ENCODE results near the gene COLGALT1. TPM values are rescaled to one million over a fixed set of nuclear protein-coding genes. Genes with fewer than 3 reads are reported as not detected.

The COLGALT1 gene
- total RNA-seq, 2 donors from 2014 or later: 28.3 to 30.8 TPM

DNA sequence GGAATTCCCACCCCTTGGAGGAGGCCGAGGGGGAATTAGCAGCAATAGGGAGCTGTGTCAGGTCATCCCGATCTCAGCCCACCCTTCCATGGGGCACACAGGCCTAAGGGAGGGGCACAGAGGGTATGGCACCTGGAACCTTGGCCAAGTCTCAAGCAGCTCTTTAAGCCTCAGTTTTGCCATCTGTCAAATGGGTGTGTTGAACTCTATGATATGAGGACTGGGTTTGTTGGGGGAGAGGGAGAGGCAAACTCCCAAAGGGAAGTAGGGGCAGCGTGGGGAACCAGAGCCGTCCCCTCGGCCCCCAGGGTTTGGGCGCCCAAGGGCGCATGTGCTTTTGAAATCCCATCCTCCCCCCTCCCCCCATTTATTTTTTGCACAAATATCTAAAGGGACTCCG, 49.7 kb downstream of the COLGALT1 start:
- H3K27me3 ChIP-seq: no peaks in the 10 kb centered on the region
- no peak for DNase-seq (ENCODE audit: low spot score)
- TF ChIP-seq, protein P1, sequence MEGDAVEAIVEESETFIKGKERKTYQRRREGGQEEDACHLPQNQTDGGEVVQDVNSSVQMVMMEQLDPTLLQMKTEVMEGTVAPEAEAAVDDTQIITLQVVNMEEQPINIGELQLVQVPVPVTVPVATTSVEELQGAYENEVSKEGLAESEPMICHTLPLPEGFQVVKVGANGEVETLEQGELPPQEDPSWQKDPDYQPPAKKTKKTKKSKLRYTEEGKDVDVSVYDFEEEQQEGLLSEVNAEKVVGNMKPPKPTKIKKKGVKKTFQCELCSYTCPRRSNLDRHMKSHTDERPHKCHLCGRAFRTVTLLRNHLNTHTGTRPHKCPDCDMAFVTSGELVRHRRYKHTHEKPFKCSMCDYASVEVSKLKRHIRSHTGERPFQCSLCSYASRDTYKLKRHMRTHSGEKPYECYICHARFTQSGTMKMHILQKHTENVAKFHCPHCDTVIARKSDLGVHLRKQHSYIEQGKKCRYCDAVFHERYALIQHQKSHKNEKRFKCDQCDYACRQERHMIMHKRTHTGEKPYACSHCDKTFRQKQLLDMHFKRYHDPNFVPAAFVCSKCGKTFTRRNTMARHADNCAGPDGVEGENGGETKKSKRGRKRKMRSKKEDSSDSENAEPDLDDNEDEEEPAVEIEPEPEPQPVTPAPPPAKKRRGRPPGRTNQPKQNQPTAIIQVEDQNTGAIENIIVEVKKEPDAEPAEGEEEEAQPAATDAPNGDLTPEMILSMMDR (IDR thresholded peaks at IDR 0.05): no peak
- no peak overlapping the region for H3K4me3 ChIP-seq
- no peaks in the 10 kb centered on the region for H3K36me3 ChIP-seq
- H3K9me3 ChIP-seq: no peaks in the 10 kb centered on the region
- H3K27ac ChIP-seq: no peak overlapping the region
- peaks cover 0 to 13% of the 10 kb centered on the region in 2 donors for H3K4me1 ChIP-seq

DNA sequence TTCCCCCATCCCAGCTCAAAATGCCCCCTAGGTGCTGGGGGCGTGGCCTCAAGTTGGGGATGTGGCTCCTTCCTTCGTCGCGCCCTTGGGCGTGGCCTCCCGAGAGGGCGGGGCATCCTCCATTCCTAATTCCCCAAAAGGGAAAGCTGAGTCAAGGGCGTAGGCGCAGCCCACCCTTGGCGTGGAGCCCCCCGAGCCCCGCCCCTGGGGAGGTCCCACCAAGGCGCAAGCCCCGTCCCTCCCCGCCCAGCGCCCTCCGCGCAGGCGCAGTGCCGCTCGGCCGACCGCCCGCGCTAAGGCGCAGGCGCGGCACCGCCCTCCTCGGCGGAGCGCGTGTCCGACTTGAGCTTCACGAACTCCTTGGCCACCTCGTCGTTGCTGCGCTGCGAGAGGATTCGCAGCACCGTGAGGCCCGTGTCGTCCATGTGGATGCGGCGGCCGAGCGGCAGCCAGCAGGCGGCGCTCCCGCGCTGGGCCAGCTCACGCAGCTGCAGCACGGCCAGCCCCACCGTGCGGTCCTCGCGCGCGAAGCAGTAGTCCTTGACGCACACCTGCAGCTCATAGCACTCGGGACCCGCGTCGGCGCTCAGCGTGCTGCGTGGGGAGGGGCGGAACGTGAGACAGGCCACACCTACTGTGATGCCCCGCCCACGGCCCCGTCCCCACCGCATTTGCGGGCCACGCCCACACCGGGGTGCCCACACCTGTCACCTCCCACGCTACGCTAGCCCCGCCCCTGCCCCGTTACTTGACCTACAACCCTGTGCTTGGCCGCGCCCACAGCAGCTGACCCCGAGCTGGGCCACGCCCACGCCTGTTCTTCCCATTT, 50.5 kb downstream of the COLGALT1 start:
- Histone ChIP-seq H3K36me3 (no peaks in the 10 kb centered on the region), H3K27me3 (no peaks in the 10 kb centered on the region), H3K4me3 (peak overlapping the region in 1 of 2 donors; percentile 46), H3K9me3 (no peaks in the 10 kb centered on the region), H3K4me1 (peaks cover 0 to 13% of the 10 kb centered on the region in 2 donors), H3K27ac (peak overlapping the region in 1 of 2 donors; percentile 40)
- DNase-seq (ENCODE audit: low spot score): peak; percentile 66
- TF ChIP-seq, protein P1 (IDR thresholded peaks at IDR 0.05): peak in 1 of 2 donors; percentile 73

DNA sequence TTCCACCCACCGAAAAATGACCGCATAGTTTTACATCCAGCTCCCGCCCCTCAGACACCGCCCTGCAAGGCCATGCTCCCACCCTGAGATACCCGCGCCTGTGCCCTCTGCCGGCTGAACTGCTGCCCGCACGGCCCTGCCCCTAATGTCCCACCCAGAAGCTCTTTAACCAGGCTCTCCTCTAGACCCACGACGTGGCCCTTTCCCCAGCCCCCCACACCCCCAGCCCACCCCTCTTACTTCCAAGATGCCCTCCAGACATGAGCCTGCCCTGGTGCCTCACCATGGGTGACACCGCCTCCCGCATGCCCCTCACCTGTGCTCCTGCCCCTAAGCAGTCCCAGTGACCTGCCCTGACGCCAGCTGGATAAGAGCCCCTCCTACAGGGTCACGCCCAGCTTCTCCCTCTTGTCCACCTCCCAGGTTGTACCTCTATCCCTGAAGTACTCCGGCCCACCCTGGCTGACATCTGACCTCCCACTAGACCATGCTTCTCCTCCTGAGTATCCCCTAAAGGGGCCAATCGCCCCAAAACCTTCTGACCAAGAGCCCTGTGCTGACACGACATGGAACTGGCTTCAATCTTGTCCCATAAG, 51.2 kb downstream of the COLGALT1 start:
- TF ChIP-seq, protein P1 (IDR thresholded peaks at IDR 0.05): no peak
- Histone ChIP-seq H3K4me3 (peak overlapping the region in 1 of 2 donors; percentile 46), H3K27ac (no peak overlapping the region), H3K36me3 (no peaks in the 10 kb centered on the region), H3K9me3 (no peaks in the 10 kb centered on the region), H3K27me3 (no peaks in the 10 kb centered on the region), H3K4me1 (peaks cover 0 to 13% of the 10 kb centered on the region in 2 donors)
- no peak for DNase-seq (ENCODE audit: low spot score)

DNA sequence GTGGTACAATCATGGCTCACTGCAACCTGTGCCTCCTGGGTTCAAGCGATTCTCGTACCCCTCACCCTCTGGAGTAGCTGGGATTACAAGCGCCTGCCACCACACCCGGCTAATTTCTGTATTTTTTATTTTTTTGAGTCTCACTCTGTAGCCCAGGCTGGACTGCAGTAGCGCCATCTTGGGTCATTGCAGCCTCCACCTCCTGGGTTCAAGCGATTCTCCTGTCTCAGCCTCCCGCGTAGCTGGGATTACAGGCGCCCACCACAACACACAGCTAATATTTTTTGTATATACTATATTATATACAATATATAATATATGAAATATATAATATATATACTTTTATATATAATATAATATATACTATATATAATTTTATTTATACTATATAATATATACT, 52.5 kb downstream of the COLGALT1 start:
- DNase-seq (ENCODE audit: low spot score): no peak
- Histone ChIP-seq H3K9me3 (no peaks in the 10 kb centered on the region), H3K4me1 (peaks cover 0 to 13% of the 10 kb centered on the region in 2 donors), H3K27ac (no peak overlapping the region), H3K4me3 (no peak overlapping the region), H3K36me3 (no peaks in the 10 kb centered on the region), H3K27me3 (no peaks in the 10 kb centered on the region)
- TF ChIP-seq, protein P1 (IDR thresholded peaks at IDR 0.05): no peak

DNA sequence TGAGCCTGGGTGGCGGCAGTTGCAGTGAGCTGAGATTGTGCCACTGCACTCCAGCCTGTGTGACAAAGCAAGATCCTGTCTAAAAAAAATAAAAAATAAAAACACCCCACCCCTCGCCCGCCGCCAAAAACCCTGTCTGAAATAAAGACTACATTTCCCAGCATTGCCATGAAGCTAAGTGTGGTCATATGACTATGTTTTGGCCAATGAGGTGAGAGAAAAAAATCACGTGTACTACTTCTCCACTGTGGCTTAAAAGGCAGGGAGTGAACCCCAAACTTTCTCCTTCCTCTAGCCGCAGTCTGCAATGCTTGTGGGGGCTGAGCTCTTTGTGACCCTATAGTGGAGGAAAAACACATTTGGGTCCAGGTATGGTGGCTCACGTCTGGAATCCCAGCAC, 54.9 kb downstream of the COLGALT1 start:
- DNase-seq (ENCODE audit: low spot score): no peak
- TF ChIP-seq, protein P1 (IDR thresholded peaks at IDR 0.05): no peak
- Histone ChIP-seq H3K27me3 (no peaks in the 10 kb centered on the region), H3K27ac (no peak overlapping the region), H3K36me3 (no peaks in the 10 kb centered on the region), H3K9me3 (no peaks in the 10 kb centered on the region), H3K4me3 (no peak overlapping the region), H3K4me1 (peaks cover 0 to 13% of the 10 kb centered on the region in 2 donors)
